ENCODE results near the gene LPXN. TPM values are rescaled to one million over a fixed set of nuclear protein-coding genes. Genes with fewer than 3 reads are reported as not detected.

The LPXN gene
- total RNA-seq, 1 donor from 2014 or later, result 4.8 TPM

- Mint-ChIP-seq H3K36me3 (ENCODE audit: low read depth) (peaks cover 8% of the 10 kb centered on the region), H3K27me3 (ENCODE audit: low read depth) (no peaks in the 10 kb centered on the region), H3K4me1 (ENCODE audit: low read depth) (peaks cover 20% of the 10 kb centered on the region), H3K4me3 (ENCODE audit: unreplicated experiment) (no peak overlapping the region), H3K27ac (ENCODE audit: unreplicated experiment) (no peak overlapping the region), H3K9me3 (ENCODE audit: low read depth) (no peaks in the 10 kb centered on the region)
- no peak for TF ChIP-seq CTCF (IDR thresholded peaks at IDR 0.05)
- DNase-seq (ENCODE audit: low spot score), result no peak
These were observed 31.5 kb upstream of the LPXN start for GRCh38 chr11:58606930-58607714.

GRCh38 chr11:58600510-58600909 is 24.9 kb upstream of the LPXN start:
- Mint-ChIP-seq H3K9me3 (ENCODE audit: low read depth) (no peaks in the 10 kb centered on the region), H3K36me3 (ENCODE audit: low read depth) (peaks cover 2% of the 10 kb centered on the region), H3K27me3 (ENCODE audit: low read depth) (no peaks in the 10 kb centered on the region), H3K4me3 (ENCODE audit: unreplicated experiment) (no peak overlapping the region), H3K27ac (ENCODE audit: unreplicated experiment) (no peak overlapping the region), H3K4me1 (ENCODE audit: low read depth) (peaks cover 8% of the 10 kb centered on the region)
- TF ChIP-seq CTCF (IDR thresholded peaks at IDR 0.05), result no peak
- no peak for DNase-seq (ENCODE audit: low spot score)

GRCh38 chr11:58597486-58598144 is 22.0 kb upstream of the LPXN start:
- no peaks in the 10 kb centered on the region for H3K9me3 Mint-ChIP-seq (ENCODE audit: low read depth)
- no peak overlapping the region for H3K4me3 Mint-ChIP-seq (ENCODE audit: unreplicated experiment)
- TF ChIP-seq CTCF (IDR thresholded peaks at IDR 0.05), result no peak
- H3K4me1 Mint-ChIP-seq (ENCODE audit: low read depth), result no peaks in the 10 kb centered on the region
- no peak for DNase-seq (ENCODE audit: low spot score)
- no peaks in the 10 kb centered on the region for H3K27me3 Mint-ChIP-seq (ENCODE audit: low read depth)
- H3K36me3 Mint-ChIP-seq (ENCODE audit: low read depth), result peaks cover 5% of the 10 kb centered on the region
- H3K27ac Mint-ChIP-seq (ENCODE audit: unreplicated experiment), result no peak overlapping the region

- no peak overlapping the region for H3K4me3 Mint-ChIP-seq (ENCODE audit: unreplicated experiment)
- no peaks in the 10 kb centered on the region for H3K4me1 Mint-ChIP-seq (ENCODE audit: low read depth)
- no peak for DNase-seq (ENCODE audit: low spot score)
- H3K27me3 Mint-ChIP-seq (ENCODE audit: low read depth), result no peaks in the 10 kb centered on the region
- H3K36me3 Mint-ChIP-seq (ENCODE audit: low read depth), result peaks cover 6% of the 10 kb centered on the region
- H3K9me3 Mint-ChIP-seq (ENCODE audit: low read depth), result no peaks in the 10 kb centered on the region
- TF ChIP-seq CTCF (IDR thresholded peaks at IDR 0.05), result no peak
- no peak overlapping the region for H3K27ac Mint-ChIP-seq (ENCODE audit: unreplicated experiment)
These were observed 21.0 kb upstream of the LPXN start for GRCh38 chr11:58596621-58597020.

GRCh38 chr11:58594826-58595225 is 19.2 kb upstream of the LPXN start:
- no peak for DNase-seq (ENCODE audit: low spot score)
- TF ChIP-seq CTCF (IDR thresholded peaks at IDR 0.05), result no peak
- H3K27me3 Mint-ChIP-seq (ENCODE audit: low read depth), result no peaks in the 10 kb centered on the region
- no peaks in the 10 kb centered on the region for H3K9me3 Mint-ChIP-seq (ENCODE audit: low read depth)
- peaks cover 6% of the 10 kb centered on the region for H3K36me3 Mint-ChIP-seq (ENCODE audit: low read depth)
- no peak overlapping the region for H3K4me3 Mint-ChIP-seq (ENCODE audit: unreplicated experiment)
- no peaks in the 10 kb centered on the region for H3K4me1 Mint-ChIP-seq (ENCODE audit: low read depth)
- no peak overlapping the region for H3K27ac Mint-ChIP-seq (ENCODE audit: unreplicated experiment)
